ENCODE data around the gene PNLIPRP3.
"Not testable (repeated sequence)": the region's sequence is repeated elsewhere in the genome, so short reads cannot be mapped to it uniquely, and the experiment has no call there.

The PNLIPRP3 gene

DNA sequence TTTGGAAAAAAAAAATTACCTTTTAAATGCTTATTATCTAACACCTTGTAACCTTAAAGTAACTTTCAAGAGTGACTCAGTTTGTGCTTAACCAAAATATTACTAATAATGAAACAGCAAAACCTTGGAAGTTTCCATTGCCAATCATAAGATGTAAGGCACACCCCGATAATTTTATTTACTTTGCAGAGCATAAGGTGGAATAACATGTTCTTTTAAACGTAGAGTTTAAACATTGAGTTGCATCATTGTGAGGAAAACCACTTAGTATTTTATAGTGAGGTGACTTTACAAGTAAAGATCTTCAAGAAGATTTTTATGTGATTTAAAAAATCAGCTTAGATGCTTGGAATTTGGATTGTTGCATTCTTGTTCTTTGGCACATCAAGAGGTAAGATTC lies at the start of gene PNLIPRP3:
PNLIPRP3 (plus strand) TSS at position 177 of the 400 bp plus-strand sequence; CDS start at position 343, 166 bp downstream.
- no peak for DNase-seq

DNA sequence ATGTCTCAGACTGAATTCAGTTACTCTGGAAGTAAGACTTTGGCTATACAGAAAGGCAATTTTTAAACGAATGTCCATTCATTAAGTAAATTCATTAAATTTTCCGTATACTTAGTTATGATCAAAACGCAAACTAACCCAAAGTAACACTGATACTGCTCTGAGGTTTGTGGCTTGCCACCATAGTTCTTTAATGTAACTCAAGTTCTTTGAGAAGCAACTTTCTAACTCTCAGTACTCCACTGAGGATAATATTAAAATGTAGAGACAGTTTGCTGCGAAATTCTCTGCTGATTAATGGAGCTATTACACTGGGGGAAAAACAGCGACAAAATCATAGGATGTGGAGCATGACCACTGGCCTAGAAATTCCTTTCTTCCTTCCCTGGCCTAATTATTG lies 45.4 kb upstream of the PNLIPRP3 start:
- no peak for DNase-seq

- no peak for DNase-seq
Measured at GRCh38 chr10:116385311-116385710, 42.3 kb upstream of the PNLIPRP3 start.

- no peak for DNase-seq
Measured at GRCh38 chr10:116385994-116386809, 41.4 kb upstream of the PNLIPRP3 start.

DNA sequence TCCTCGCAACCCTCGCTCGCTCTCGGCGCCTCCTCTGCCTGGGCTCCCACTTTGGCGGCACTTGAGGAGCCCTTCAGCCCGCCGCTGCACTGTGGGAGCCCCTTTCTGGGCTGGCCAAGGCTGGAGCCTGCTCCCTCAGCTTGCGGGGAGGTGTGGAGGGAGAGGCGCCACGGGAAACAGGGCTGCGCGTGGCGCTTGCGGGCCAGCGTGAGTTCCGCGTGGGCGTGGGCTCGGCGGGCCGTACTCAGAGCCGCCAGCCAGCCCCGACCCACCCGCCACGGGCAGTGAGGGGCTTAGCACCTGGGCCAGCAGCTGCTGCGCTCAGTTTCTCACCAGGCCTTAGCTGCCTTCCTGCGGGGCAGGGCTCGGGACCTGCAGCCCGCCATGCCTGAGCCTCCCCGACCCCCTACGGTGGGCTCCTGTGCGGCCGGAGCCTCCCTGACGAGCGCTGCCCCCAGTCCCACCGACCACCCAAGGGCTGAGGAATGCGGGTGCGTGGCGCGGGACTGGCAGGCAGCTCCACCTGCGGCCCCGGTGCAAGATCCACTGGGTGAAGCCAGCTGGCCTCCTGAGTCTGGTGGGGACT lies 34.3 kb upstream of the PNLIPRP3 start:
- DNase-seq = not testable (repeated sequence)

GRCh38 chr10:116395223-116395985 lies 32.2 kb upstream of the PNLIPRP3 start:
- DNase-seq = no peak

- no peak for DNase-seq
Measured at GRCh38 chr10:116398224-116398623, 29.4 kb upstream of the PNLIPRP3 start.

DNA sequence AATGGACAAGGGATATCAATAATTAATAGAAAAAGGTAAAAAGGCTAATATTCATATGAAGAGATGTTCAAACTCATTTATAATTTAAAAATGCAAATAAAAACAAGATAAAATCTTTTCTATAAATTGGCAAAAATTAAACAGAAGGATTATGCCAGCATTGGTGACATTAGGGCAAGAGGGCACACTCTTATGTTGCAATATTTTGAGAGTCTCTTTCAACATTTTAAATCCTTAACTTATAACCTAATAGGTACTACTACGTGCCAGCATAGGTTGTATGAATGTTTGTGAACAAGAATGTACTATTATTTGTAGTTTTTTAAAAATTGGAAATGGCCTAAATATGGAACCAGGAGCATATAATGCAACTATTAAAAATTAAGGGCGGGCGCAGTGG lies 24.8 kb upstream of the PNLIPRP3 start:
- no peak for DNase-seq

DNA sequence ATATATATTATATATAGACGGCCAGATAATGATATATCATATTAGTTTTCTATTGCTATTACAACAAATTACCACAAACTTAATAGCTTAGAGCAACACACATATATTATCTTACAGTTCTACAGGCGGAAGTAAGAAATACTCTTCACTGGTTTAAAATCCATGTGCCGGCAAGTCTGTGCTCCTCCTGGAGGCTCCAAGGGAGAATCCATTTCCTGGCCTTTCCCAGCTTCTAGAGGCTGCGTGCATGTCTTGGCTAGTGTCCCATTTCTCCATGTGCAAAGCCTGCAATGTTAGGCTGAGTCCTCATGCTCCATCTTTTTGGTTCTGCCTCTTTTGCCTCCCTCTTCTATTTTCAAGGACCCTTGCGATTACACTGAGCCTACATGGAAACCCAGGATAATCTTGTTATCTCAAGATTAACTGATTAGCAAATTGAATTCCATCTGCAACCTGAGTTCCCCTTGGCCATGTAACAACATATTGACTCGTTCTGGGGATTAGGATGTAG lies 23.9 kb upstream of the PNLIPRP3 start:
- DNase-seq = no peak

- no peak for DNase-seq
Measured at GRCh38 chr10:116408719-116409118, 18.9 kb upstream of the PNLIPRP3 start.

GRCh38 chr10:116410351-116410750 lies 17.3 kb upstream of the PNLIPRP3 start:
- no peak for DNase-seq

- no peak for DNase-seq
Measured at GRCh38 chr10:116417821-116418220, 9.8 kb upstream of the PNLIPRP3 start.

- DNase-seq = no peak
Measured at GRCh38 chr10:116418389-116418788, 9.3 kb upstream of the PNLIPRP3 start.

DNA sequence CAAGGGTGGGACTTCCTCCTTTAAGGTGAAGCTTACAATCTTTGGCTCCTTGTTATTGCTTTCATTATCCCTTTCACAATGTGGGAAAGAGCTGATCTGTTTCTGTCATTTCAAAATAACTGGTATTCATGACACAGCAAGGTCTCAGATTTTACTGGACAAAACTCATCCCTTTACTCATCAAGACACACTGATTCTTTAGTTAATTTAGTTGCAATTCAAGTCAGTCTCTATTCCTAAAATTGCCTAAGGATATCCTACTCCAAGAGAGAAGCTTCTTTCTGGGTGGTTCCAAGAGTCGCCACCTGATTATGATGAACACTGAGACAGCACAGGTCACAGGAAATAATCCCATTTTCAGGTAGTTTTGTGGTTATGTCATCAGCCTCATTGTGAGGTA lies 5.8 kb upstream of the PNLIPRP3 start:
- DNase-seq = no peak

DNA sequence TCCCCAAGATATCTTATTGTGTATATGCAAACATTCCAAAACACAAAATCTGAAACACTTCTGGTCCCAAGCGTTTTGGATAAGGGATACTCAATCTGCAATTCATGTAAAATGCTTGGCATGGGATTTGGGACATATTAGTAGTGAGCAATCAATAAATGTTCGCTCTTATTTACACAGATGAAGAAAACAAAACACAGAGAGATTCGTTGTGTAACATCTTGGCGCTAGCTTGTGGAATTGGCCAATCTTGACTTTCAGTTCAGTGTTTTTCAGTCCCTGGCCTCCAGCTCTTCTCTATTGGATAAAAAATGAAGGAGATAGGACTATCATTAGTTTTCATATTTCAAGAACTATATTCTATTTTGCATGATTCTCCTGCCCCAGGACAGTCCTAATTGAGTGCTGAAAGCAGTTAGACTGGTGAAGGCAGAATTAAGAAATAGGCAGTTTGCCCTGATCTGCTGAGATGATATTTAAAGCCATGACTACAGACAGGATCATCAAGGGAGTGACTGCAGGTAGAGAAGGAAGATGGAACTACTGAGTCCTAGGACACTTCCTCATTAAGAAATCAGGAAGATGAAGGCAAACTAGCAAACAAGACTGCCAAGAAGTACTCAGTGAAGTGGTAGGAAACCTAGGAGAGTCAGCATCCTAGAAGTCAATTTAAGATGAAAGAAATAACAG lies 1.8 kb downstream of the PNLIPRP3 start:
- DNase-seq = no peak

DNA sequence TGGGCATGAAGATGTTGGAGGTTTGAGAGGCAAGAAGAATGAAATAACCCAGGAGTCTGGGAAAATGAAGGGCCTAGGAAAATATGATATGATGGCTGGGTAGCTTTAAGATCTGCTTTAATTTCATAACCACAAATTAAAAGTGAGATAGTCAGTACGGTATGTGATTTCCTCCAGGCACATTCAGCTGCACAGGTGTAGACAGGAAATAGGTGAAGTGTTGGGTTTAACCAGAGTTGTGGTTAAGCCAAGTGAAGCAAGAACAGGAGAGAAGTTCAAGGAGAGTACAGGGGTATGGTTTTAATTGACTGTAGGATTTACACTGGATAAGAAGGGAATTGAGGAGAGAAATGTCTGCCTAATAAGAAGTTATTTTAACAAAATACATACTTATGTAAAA lies 2.6 kb downstream of the PNLIPRP3 start:
- DNase-seq = no peak

DNA sequence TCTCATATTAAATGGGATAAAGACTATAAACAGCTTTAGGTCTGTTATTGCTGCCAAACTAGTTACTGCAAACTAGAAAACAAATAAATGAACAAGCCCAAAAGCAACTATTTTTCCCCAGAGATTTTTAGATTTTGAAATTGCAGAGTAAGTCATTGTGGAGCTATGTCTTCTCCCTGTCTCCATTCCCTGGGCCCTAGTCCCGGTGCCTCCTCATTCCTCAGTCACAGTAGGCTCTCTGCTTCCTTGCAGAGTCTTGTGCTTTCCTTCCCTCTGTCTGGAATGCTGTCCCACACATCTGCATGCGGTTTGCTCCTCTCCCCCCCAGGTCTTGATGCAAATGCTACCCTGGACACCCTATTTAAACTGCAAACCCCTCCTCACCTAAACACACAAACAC lies 4.0 kb downstream of the PNLIPRP3 start:
- no peak for DNase-seq

DNA sequence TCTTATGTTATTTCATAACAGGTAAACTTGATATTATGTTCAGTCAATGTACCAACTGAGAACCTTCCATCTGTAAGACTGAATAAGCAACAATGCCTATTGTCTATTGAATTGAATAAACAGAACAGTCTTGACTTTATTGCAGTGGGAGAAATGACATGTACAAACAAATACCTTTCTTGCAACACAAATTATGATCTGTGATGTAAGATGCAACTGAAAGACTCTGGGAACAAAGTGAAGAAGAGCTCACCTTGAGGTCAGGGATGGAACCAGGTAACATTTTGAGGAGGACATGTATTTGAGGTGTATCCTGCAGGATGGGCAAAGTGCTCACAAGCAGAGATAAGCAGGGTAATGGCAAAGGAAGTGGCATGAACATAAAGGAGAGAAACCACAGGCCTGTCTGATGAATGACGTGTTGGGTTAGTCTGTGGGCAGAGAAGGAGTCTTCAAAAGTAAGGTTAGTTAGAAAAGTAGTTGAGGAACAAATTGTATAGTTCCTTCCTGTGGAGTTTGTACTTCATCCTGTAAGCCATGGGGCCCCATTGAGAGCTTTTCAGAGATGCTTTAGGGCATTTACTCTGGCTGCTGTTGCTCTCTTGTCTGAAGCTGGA lies 9.5 kb downstream of the PNLIPRP3 start:
- DNase-seq = no peak

DNA sequence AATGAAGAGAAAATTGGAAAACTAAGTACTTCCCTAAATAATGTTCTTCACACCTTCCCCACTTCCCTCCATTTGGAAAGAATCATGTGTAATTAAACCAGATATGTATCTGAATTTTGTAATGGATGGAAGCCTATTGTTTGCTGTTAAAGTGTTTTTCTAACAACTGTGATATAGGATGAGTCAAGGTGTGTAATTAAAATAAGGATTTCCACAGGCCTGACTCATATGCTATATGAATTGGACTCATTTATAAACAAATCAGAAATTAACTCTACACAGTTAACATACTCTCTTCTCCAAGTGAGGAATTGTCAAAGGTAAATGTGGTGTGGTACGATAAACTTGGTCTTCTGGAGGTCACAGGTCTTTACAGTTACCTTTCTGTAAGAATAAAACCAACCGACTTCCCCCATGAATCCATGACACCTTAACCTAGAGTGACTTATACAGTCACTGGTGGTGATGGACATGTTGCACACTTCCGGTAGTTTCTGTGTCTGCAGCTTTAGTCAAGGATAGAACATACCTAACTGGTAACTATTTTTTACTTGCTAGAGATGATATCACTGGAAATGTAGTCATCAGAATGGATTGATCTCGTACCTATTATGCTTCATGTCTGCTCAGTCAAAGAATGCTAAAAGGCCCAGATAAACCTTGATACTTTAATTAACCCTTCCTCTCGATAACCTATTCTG lies 12.8 kb downstream of the PNLIPRP3 start:
- DNase-seq = no peak

GRCh38 chr10:116444527-116445142 lies 17.0 kb downstream of the PNLIPRP3 start:
- peak in 4 of 58 donors; percentile 1 to 9 (median 2) for DNase-seq
